IMR-90 (cell line): ENCODE data around the gene MTUS2. TPM values are rescaled to one million over a fixed set of nuclear protein-coding genes. Genes with fewer than 3 reads are reported as not detected.

ENCODE experiments used
- ATAC-seq: fragments of 200-7000 bp; cut with Tn5 transposase; 2 replicates; pipeline ENCODE4 v1.9.1; 2020; ENCODE audit warnings: low read depth, mild to moderate bottlenecking, moderate library complexity
- BruUV-seq: library from RNA; stranded (reverse); fragments of 400-500 nt; replicated peaks from 2 replicates; lab custom pipeline; 2021; lab: Mats Ljungman, UMichigan
- CTCF ChIA-PET: fragments of 300-600 bp; formaldehyde crosslinking; extraction: SDS; loops from one replicate; lab custom pipeline; 2021; ENCODE audit warnings: antibody characterized with exemption; lab: Yijun Ruan, JAX
- POLR2A ChIA-PET: fragments of 300-600 bp; sonication (Branson Sonifier 250); formaldehyde crosslinking; loops from one replicate; lab custom pipeline; 2022; ENCODE audit warnings: antibody characterized with exemption; ENCODE audit not compliant: unreplicated experiment; lab: Charles Lee
- DNase-seq: peaks from one replicate; pipeline ENCODE4 v3.0.0; 2013
- H2AFZ ChIP-seq: replicated peaks from 2 replicates; pipeline ENCODE3; 2013; ENCODE audit warnings: low read length, mild to moderate bottlenecking; ENCODE audit not compliant: poor library complexity
- H2AK5ac ChIP-seq: 2 replicates; pipeline ENCODE4 v1.6.1; 2013; ENCODE audit warnings: low read depth, low read length, inconsistent platforms
- H2AK9ac ChIP-seq: replicated peaks from 2 replicates; pipeline ENCODE3; 2013; ENCODE audit warnings: mild to moderate bottlenecking, low read depth, low read length, moderate library complexity; ENCODE audit not compliant: poor library complexity
- H2BK120ac ChIP-seq: 2 replicates; pipeline ENCODE4 v1.6.1; 2013; ENCODE audit warnings: low read depth, low read length, inconsistent platforms
- H2BK15ac ChIP-seq: 3 replicates; pipeline ENCODE4 v1.6.1; 2013; ENCODE audit warnings: low read depth, low read length, inconsistent platforms
- H2BK20ac ChIP-seq: 2 replicates; pipeline ENCODE4 v1.6.1; 2013; ENCODE audit warnings: low read depth, mild to moderate bottlenecking, inconsistent platforms, low read length, moderate library complexity
- H2BK5ac ChIP-seq: 2 replicates; pipeline ENCODE4 v1.6.1; 2013; ENCODE audit warnings: mild to moderate bottlenecking, low read depth, low read length, inconsistent platforms; ENCODE audit not compliant: poor library complexity, severe bottlenecking
- H3K14ac ChIP-seq: replicated peaks from 2 replicates; pipeline ENCODE4 v1.6.1; 2013; ENCODE audit warnings: low read depth, low read length, inconsistent platforms
- H3K18ac ChIP-seq: 2 replicates; pipeline ENCODE4 v1.6.1; 2013; ENCODE audit warnings: low read depth, low read length, control low read depth
- H3K23ac ChIP-seq: 2 replicates; pipeline ENCODE4 v1.6.1; 2013; ENCODE audit warnings: low read depth, low read length, inconsistent platforms
- H3K27ac ChIP-seq: 2 replicates; pipeline ENCODE4 v1.5.1; 2013; ENCODE audit warnings: mild to moderate bottlenecking, control low read depth, low read length; ENCODE audit not compliant: insufficient read depth
- H3K27me3 ChIP-seq: 2 replicates; pipeline ENCODE4 v1.6.1; 2013; ENCODE audit warnings: low read length; ENCODE audit not compliant: control insufficient read depth, insufficient read depth
- H3K36me3 ChIP-seq: 2 replicates; pipeline ENCODE4 v1.6.1; 2013; ENCODE audit warnings: low read length, mixed read lengths; ENCODE audit not compliant: control insufficient read depth, insufficient read depth
- H3K4ac ChIP-seq: 2 replicates; pipeline ENCODE4 v1.6.1; 2013; ENCODE audit warnings: low read depth, low read length, inconsistent platforms
- H3K4me1 ChIP-seq: 2 replicates; pipeline ENCODE4 v1.6.1; 2013; ENCODE audit warnings: low read length, mixed read lengths; ENCODE audit not compliant: control insufficient read depth, insufficient read depth
- H3K4me2 ChIP-seq: 2 replicates; pipeline ENCODE4 v1.6.1; 2013; ENCODE audit warnings: low read depth, mild to moderate bottlenecking, control low read depth, low read length, moderate library complexity
- H3K4me3 ChIP-seq: 2 replicates; pipeline ENCODE4 v1.5.1; 2013; ENCODE audit warnings: low read depth, mild to moderate bottlenecking, control low read depth, low read length, moderate library complexity; ENCODE audit not compliant: insufficient read depth
- H3K56ac ChIP-seq: 2 replicates; pipeline ENCODE4 v1.6.1; 2013; ENCODE audit warnings: low read length, inconsistent platforms; ENCODE audit not compliant: insufficient read depth; ENCODE audit errors: extremely low read depth
- H3K79me1 ChIP-seq, 2 experiments: 2 replicates each; pipeline ENCODE4 v1.6.1; 2013; ENCODE audit warnings: low read length in 2 of 2, inconsistent platforms in 1 of 2, low read depth in 1 of 2
- H3K9ac ChIP-seq: 2 replicates; pipeline ENCODE4 v1.6.1; 2013; ENCODE audit warnings: low read depth, low read length, control low read depth
- H3K9me1 ChIP-seq: 2 replicates; pipeline ENCODE4 v1.6.1; 2013; ENCODE audit warnings: low read length, inconsistent platforms; ENCODE audit not compliant: insufficient read depth
- H3K9me3 ChIP-seq: 2 replicates; pipeline ENCODE4 v1.6.1; 2013; ENCODE audit warnings: low read length; ENCODE audit not compliant: control insufficient read depth, insufficient read depth
- H4K20me1 ChIP-seq: 2 replicates; pipeline ENCODE4 v1.6.1; 2013; ENCODE audit warnings: low read length, inconsistent platforms; ENCODE audit not compliant: insufficient read depth
- H4K5ac ChIP-seq: 2 replicates; pipeline ENCODE4 v1.6.1; 2013; ENCODE audit warnings: mild to moderate bottlenecking, low read depth, low read length, control low read depth
- H4K8ac ChIP-seq, 2 experiments: 2 replicates each; pipeline ENCODE4 v1.6.1; 2013; ENCODE audit warnings: low read depth in 2 of 2, low read length in 2 of 2, control low read depth in 1 of 2, inconsistent platforms in 1 of 2
- H4K91ac ChIP-seq: 2 replicates; pipeline ENCODE4 v1.6.1; 2013; ENCODE audit warnings: low read depth, low read length, inconsistent platforms; ENCODE audit not compliant: insufficient read depth
- BHLHE40 ChIP-seq: fragments of 150-350 bp; IDR thresholded peaks from 2 replicates; pipeline ENCODE4 v1.6.1; 2016; ENCODE audit warnings: mild to moderate bottlenecking, low read depth, low read length
- CHD1 ChIP-seq: IDR thresholded peaks from 2 replicates; pipeline ENCODE4 v1.6.1; 2012; ENCODE audit warnings: low read depth, low read length, improper control_type of control experiment
- NFE2L2 ChIP-seq: fragments of 150-350 bp; IDR thresholded peaks from 2 replicates; pipeline ENCODE4 v1.6.1; 2016; ENCODE audit warnings: low read depth, mild to moderate bottlenecking, low read length
- POLR2A ChIP-seq: IDR thresholded peaks from 2 replicates; pipeline ENCODE4 v1.6.1; 2012; ENCODE audit warnings: mild to moderate bottlenecking, low read depth, low read length
- RAD21 ChIP-seq: IDR thresholded peaks from 2 replicates; pipeline ENCODE4 v1.6.1; 2012; ENCODE audit warnings: low read length, improper control_type of control experiment
- RCOR1 ChIP-seq: IDR thresholded peaks from 2 replicates; pipeline ENCODE4 v1.6.1; 2012; ENCODE audit warnings: mild to moderate bottlenecking, low read length, improper control_type of control experiment; ENCODE audit not compliant: insufficient replicate concordance
- RFX5 ChIP-seq: IDR thresholded peaks from 2 replicates; pipeline ENCODE4 v1.8.0; 2012; ENCODE audit warnings: low read depth, mild to moderate bottlenecking, low read length, moderate library complexity
- SMC3 ChIP-seq: fragments of 150-350 bp; IDR thresholded peaks from 2 replicates; pipeline ENCODE4 v1.6.1; 2016; ENCODE audit warnings: low read depth, mild to moderate bottlenecking, antibody characterized with exemption, low read length, moderate library complexity
- WGBS, 2 experiments: methylation state at CpG; one replicate each; pipeline versions ENCODE4 v1.1.5 to v1.1.7; 2013; ENCODE audit warnings: missing lambda C conversion rate in 2 of 2; ENCODE audit not compliant: insufficient read length in 1 of 2; ENCODE audit errors: extremely low coverage in 2 of 2; 5-methylcytosine and 5-hydroxymethylcytosine counted together
- dilution Hi-C: fragments of 300-500 bp; cut with HindIII; formaldehyde crosslinking; loops from one replicate; pipeline ENCODE4 v1.14.3; 2018; ENCODE audit warnings: low sequenced_read_pairs; ENCODE audit not compliant: unreplicated experiment
- in situ Hi-C: fragments of 300-500 bp; cut with MboI; formaldehyde crosslinking; loops from 3 replicates; pipeline ENCODE4 v1.14.3; 2019; ENCODE audit warnings: low sequenced_read_pairs, inconsistent platforms, mixed read lengths
- intact Hi-C: fragments of 100-400 bp; cut with micrococcal nuclease; formaldehyde crosslinking; loops from 2 replicates; pipeline ENCODE4 v1.10.0; 2022
- polyA plus RNA-seq, 3 experiments: library from polyadenylated mRNA; depleted of rRNA; stranded (reverse); fragments of >200 nt; gene quantifications; 2 replicates each; pipeline ENCODE4 v1.2.3, GENCODE V29; 2012; ENCODE audit warnings: low replicate concordance in 1 of 3
- total RNA-seq: library from RNA; depleted of rRNA; stranded (reverse); fragments of >200 nt; gene quantifications from 2 replicates; pipeline ENCODE4 v1.2.3, GENCODE V29; 2012
- TF ChIP-seq, protein P1 (sequence below): fragments of 150-350 bp; IDR thresholded peaks from 2 replicates; pipeline ENCODE4 v1.6.1; 2017; ENCODE audit warnings: mild to moderate bottlenecking, antibody characterized with exemption, low read length, low read depth
- TF ChIP-seq, protein P2 (sequence below): conservative IDR thresholded peaks from 2 replicates; pipeline ENCODE4 v1.5.1; 2012; ENCODE audit warnings: mild to moderate bottlenecking, low read depth, low read length, improper control_type of control experiment

Gene MTUS2
- total and polyA plus RNA-seq, 2 of the 4 experiments (the other 2 are of a cell fraction): under 0.01 to 0.02 TPM

DNA sequence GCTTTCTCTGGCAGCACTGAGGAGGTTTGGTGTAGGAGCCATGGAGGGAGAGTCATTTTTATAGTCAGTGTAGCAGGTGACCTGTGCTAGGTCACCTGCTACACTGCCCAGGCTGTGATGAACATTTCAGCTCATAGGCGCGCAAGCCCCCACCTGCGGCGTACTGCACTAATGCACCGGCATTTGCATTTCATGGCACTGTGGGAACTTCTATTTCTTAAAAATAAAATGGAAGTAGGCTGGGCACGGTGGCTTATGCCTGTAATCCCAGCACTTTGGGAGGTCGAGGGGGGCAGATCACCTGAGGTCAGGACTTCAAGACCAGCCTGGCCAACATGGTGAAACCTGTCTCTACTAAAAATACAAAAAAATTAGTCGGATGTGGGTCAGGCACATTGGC is 674.4 kb downstream of the MTUS2 start:
- TF ChIP-seq SMC3 (no peak), RCOR1 (no peak), POLR2A (no peak), BHLHE40 (no peak), RAD21 (no peak), RFX5 (no peak), CHD1 (no peak), NFE2L2 (no peak)
- TF ChIP-seq, protein P1, sequence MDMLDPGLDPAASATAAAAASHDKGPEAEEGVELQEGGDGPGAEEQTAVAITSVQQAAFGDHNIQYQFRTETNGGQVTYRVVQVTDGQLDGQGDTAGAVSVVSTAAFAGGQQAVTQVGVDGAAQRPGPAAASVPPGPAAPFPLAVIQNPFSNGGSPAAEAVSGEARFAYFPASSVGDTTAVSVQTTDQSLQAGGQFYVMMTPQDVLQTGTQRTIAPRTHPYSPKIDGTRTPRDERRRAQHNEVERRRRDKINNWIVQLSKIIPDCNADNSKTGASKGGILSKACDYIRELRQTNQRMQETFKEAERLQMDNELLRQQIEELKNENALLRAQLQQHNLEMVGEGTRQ: no peak
- TF ChIP-seq, protein P2, sequence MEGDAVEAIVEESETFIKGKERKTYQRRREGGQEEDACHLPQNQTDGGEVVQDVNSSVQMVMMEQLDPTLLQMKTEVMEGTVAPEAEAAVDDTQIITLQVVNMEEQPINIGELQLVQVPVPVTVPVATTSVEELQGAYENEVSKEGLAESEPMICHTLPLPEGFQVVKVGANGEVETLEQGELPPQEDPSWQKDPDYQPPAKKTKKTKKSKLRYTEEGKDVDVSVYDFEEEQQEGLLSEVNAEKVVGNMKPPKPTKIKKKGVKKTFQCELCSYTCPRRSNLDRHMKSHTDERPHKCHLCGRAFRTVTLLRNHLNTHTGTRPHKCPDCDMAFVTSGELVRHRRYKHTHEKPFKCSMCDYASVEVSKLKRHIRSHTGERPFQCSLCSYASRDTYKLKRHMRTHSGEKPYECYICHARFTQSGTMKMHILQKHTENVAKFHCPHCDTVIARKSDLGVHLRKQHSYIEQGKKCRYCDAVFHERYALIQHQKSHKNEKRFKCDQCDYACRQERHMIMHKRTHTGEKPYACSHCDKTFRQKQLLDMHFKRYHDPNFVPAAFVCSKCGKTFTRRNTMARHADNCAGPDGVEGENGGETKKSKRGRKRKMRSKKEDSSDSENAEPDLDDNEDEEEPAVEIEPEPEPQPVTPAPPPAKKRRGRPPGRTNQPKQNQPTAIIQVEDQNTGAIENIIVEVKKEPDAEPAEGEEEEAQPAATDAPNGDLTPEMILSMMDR: no peak
- Histone ChIP-seq H3K23ac (no peak overlapping the region), H3K4me2 (no peak overlapping the region), H2AFZ (no peak overlapping the region), H2BK20ac (no peak overlapping the region), H3K4me3 (no peak overlapping the region), H4K8ac (no peak overlapping the region), H3K56ac (no peak overlapping the region), H2AK9ac (no peak overlapping the region), H3K14ac (no peak overlapping the region), H3K79me1 (no peaks in the 10 kb centered on the region), H3K4ac (no peak overlapping the region), H3K9me3 (no peaks in the 10 kb centered on the region), H3K27me3 (peaks cover 49% of the 10 kb centered on the region), H3K4me1 (peaks cover 9% of the 10 kb centered on the region; the same call in 1 of the 2 replicates), H2BK5ac (no peak overlapping the region), H3K9ac (no peak overlapping the region), H3K18ac (no peak overlapping the region), H4K20me1 (no peaks in the 10 kb centered on the region; the same call in 1 of the 2 replicates), H3K36me3 (no peaks in the 10 kb centered on the region), H4K5ac (no peak overlapping the region), H3K27ac (no peak overlapping the region), H2BK120ac (no peak overlapping the region), H4K91ac (no peak overlapping the region), H3K9me1 (peaks cover 10% of the 10 kb centered on the region; the same call in 1 of the 2 replicates), H2BK15ac (no peak overlapping the region), H2AK5ac (no peak overlapping the region)
- ATAC-seq: no peak
- dilution Hi-C loops (no loop called here), intact Hi-C loops (no loop called here), in situ Hi-C loops (no loop called here)
- no peak for DNase-seq
- WGBS, 2 experiments: no CpG with 5 or more reads among the region's 8 CpGs
- ChIA-PET POLR2A (no interaction called here), CTCF (no interaction called here)
- BruUV-seq: no TSS peak
